ENCODE data around the gene MYO5C. TPM values are rescaled to one million over a fixed set of nuclear protein-coding genes. Genes with fewer than 3 reads are reported as not detected.
A peak's percentile ranks its signal among the peaks of the same experiment; 100 is the strongest.
"Not testable (repeated sequence)": the region's sequence is repeated elsewhere in the genome, so short reads cannot be mapped to it uniquely, and the experiment has no call there.

Gene MYO5C
- total and polyA plus RNA-seq, 2 donors from 2014 or later: 4.6 to 41.6 TPM

DNA sequence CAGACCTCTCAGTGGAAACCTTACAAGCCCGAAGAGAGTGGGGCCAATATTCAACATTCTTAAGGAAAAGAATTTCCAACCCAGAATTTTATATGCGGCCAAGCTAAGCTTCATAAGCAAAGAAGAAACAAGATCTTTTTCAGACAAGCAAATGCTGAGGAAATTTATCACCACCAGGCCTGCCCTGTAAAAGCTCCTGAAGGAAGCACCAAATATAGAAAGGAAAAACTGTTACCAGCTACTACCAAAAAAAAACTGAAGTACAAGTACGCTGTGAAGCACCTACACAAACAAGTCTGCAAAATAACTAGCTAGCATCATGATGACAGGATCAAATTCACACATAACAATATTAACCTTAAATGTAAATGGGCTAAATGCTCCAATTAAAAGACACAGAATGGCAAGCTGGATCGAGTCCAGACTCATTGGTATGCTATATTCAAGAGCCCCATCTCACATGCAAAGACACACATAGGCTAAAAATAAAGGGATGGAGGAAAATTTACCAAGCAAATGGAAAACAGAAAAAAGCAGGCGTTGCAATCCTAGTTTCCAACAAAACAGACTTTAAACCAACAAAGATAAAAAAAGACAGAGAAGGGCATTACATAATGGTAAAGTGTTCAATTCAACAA, 130.0 kb downstream of the MYO5C start:
- H3K27ac ChIP-seq (ENCODE audit: low read depth in 2 of 2, low read length in 2 of 2); H3K9me3 ChIP-seq (ENCODE audit: control insufficient read depth in 2 of 3, insufficient read depth in 1 of 3, low read length in 3 of 3); H3K27me3 ChIP-seq (ENCODE audit: control insufficient read depth, insufficient read depth, low read length); H3K4me1 ChIP-seq (ENCODE audit: control insufficient read depth in 2 of 3, insufficient read depth in 2 of 3, low read depth in 1 of 3, low read length in 3 of 3); FAIRE-seq; intact Hi-C loops (cut with DNase I); H3K9ac ChIP-seq (ENCODE audit: low read length in 3 of 3); H3K4me3 ChIP-seq (ENCODE audit: low read length in 3 of 3); H3K36me3 ChIP-seq (ENCODE audit: control insufficient read depth in 2 of 3, insufficient read depth in 3 of 3, low read length in 3 of 3); DNase-seq: not testable (repeated sequence)

DNA sequence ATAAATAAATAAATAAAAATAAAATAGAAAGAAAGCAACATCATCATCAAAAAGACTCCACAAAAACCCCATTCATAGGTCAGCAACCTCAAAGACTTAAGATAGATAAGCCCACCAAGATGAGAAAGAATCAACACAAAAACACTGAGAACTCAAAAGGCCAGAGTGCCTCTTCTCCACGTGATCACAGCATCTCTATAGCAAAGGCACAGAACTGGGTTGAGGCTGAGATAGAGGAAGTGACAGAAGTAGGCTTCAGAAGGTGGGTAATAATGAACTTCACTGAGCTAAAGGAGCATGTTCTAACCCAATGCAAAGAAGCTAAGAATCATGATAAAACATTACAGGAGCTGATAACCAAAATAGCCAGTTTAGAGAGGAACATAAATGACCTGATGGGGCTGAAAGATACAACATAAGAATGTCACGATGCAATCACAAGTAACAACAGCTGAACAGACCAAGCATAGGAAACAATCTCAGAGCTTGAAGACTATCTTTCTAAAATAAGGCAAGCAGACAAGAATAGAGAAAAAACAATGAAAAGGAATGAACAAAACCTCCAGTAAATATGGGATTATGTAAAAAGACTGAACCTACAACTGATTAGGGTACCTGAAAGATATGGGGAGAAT, 130.9 kb downstream of the MYO5C start:
- H3K27me3 ChIP-seq (ENCODE audit: control insufficient read depth, insufficient read depth, low read length): no peaks in the 10 kb centered on the region
- no peak for FAIRE-seq

DNA sequence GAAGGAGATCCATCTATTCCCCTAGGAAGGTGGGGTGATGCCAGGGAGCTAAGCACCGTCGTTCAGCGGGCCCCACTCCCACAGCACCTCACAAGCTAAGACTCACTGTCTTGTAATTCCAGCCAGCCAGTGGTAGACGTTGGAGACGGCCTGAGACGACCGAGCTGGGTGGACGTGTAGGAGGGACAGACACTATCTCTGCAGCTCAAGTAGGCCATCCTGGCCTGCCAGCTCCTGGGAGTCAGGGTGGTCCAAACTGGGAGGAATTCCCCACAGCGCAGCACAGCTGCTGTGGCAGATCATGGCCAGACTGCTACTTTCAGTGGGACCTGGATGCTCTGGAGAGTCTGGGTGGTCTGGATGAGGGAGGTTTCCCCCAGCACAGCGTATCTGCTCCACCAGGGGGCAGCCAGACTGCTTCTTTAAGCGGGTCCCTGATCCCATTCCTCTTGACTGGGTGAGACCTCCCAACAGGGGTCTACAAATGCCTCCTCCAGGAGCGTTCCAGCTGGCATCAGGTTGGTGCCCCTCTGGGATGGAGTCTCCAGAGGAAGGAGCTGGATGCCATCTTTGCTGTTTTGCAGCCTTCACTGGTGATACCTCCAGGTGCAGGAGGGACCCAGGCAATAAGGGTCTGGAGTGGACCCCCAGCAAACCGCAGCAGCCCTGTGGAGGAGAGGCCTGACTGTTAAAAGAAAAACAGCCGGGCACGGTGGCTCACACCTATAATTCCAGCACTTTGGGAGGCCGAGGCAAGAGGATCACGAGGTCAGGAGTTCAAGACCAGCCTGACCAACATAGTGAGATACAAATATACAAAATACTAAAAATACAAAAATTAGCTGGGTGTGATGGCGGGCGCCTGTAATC, 132.0 kb downstream of the MYO5C start:
- H3K36me3 ChIP-seq (ENCODE audit: control insufficient read depth in 2 of 3, insufficient read depth in 3 of 3, low read length in 3 of 3): peaks cover 0 to 4% (median 2%) of the 10 kb centered on the region in 3 donors

More for the DNA sequence above, 130.9 kb downstream of the MYO5C start:
- TF ChIP-seq, protein P1, sequence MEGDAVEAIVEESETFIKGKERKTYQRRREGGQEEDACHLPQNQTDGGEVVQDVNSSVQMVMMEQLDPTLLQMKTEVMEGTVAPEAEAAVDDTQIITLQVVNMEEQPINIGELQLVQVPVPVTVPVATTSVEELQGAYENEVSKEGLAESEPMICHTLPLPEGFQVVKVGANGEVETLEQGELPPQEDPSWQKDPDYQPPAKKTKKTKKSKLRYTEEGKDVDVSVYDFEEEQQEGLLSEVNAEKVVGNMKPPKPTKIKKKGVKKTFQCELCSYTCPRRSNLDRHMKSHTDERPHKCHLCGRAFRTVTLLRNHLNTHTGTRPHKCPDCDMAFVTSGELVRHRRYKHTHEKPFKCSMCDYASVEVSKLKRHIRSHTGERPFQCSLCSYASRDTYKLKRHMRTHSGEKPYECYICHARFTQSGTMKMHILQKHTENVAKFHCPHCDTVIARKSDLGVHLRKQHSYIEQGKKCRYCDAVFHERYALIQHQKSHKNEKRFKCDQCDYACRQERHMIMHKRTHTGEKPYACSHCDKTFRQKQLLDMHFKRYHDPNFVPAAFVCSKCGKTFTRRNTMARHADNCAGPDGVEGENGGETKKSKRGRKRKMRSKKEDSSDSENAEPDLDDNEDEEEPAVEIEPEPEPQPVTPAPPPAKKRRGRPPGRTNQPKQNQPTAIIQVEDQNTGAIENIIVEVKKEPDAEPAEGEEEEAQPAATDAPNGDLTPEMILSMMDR (IDR thresholded peaks at IDR 0.05; ENCODE audit: borderline replicate concordance, extremely low read depth, insufficient read depth): no peak
- Histone ChIP-seq H3K9me3 (ENCODE audit: control insufficient read depth in 2 of 3, insufficient read depth in 1 of 3, low read length in 3 of 3) (no peaks in the 10 kb centered on the region), H3K4me3 (ENCODE audit: low read length in 3 of 3) (no peak overlapping the region), H3K36me3 (ENCODE audit: control insufficient read depth in 2 of 3, insufficient read depth in 3 of 3, low read length in 3 of 3) (peaks cover 0 to 4% (median 2%) of the 10 kb centered on the region in 3 donors), H3K9ac (ENCODE audit: low read length in 3 of 3) (no peak overlapping the region), H3K4me1 (ENCODE audit: control insufficient read depth in 2 of 3, insufficient read depth in 2 of 3, low read depth in 1 of 3, low read length in 3 of 3) (no peaks in the 10 kb centered on the region), H3K27ac (ENCODE audit: low read depth in 2 of 2, low read length in 2 of 2) (no peak overlapping the region)
- no peak for DNase-seq
- intact Hi-C loops (cut with DNase I): no loop called here

More for the DNA sequence above, 132.0 kb downstream of the MYO5C start:
- Histone ChIP-seq H3K27me3 (ENCODE audit: control insufficient read depth, insufficient read depth, low read length) (no peaks in the 10 kb centered on the region), H3K9me3 (ENCODE audit: control insufficient read depth in 2 of 3, insufficient read depth in 1 of 3, low read length in 3 of 3) (no peaks in the 10 kb centered on the region), H3K27ac (ENCODE audit: low read depth in 2 of 2, low read length in 2 of 2) (no peak overlapping the region), H3K4me3 (ENCODE audit: low read length in 3 of 3) (no peak overlapping the region), H3K4me1 (ENCODE audit: control insufficient read depth in 2 of 3, insufficient read depth in 2 of 3, low read depth in 1 of 3, low read length in 3 of 3) (no peaks in the 10 kb centered on the region), H3K9ac (ENCODE audit: low read length in 3 of 3) (no peak overlapping the region)
- DNase-seq (no peak), FAIRE-seq (no peak)
- intact Hi-C loops (cut with DNase I): no loop called here
- TF ChIP-seq, protein P1 (IDR thresholded peaks at IDR 0.05; ENCODE audit: borderline replicate concordance, extremely low read depth, insufficient read depth): peak; percentile 6
